Stimulated activated CD4-positive, alpha-beta T cell treated with anti-CD3 and anti-CD28 coated beads, Interleukin-4, amount 100 ng/mL, for 48 hours (primary cell): ENCODE results near the gene HHAT.

Experiments
- DNase-seq, 2 donors: peaks; one replicate each; pipeline ENCODE4 v3.0.0-alpha.2; 2020; ENCODE audit warnings: low read depth in 2 of 2

HHAT gene

GRCh38 chr1:210328746-210329503, at the start of gene HHAT:
Gene HHAT (plus strand): TSS chr1:210328902. CDS start chr1:210348976, 20,074 bp downstream.
- peak; percentile 44 to 57 for DNase-seq

GRCh38 chr1:210280221-210280620, 48.5 kb upstream of the HHAT start:
- no peak for DNase-seq

GRCh38 chr1:210288116-210288515, 40.6 kb upstream of the HHAT start:
- no peak for DNase-seq

GRCh38 chr1:210289248-210289647, 39.5 kb upstream of the HHAT start:
- DNase-seq = no peak

GRCh38 chr1:210291081-210291764, 37.5 kb upstream of the HHAT start:
- no peak for DNase-seq

- DNase-seq = no peak
Observed at GRCh38 chr1:210291786-210292230, 36.9 kb upstream of the HHAT start.

GRCh38 chr1:210292231-210292871, 36.4 kb upstream of the HHAT start:
- peak; percentile 32 to 40 for DNase-seq

GRCh38 chr1:210293171-210293607, 35.5 kb upstream of the HHAT start:
- DNase-seq = no peak

- no peak for DNase-seq
Observed at GRCh38 chr1:210294999-210295745, 33.5 kb upstream of the HHAT start.

GRCh38 chr1:210296682-210297081, 32.0 kb upstream of the HHAT start:
- DNase-seq = no peak

GRCh38 chr1:210298296-210298695, 30.4 kb upstream of the HHAT start:
- no peak for DNase-seq

GRCh38 chr1:210298936-210299335, 29.8 kb upstream of the HHAT start:
- DNase-seq = no peak

- no peak for DNase-seq
Observed at GRCh38 chr1:210299501-210299900, 29.2 kb upstream of the HHAT start.

- no peak for DNase-seq
Observed at GRCh38 chr1:210300923-210301614, 27.6 kb upstream of the HHAT start.

- DNase-seq = no peak
Observed at GRCh38 chr1:210301615-210302000, 27.1 kb upstream of the HHAT start.

GRCh38 chr1:210302501-210302900, 26.2 kb upstream of the HHAT start:
- DNase-seq = no peak

- no peak for DNase-seq
Observed at GRCh38 chr1:210303391-210303790, 25.3 kb upstream of the HHAT start.

- no peak for DNase-seq
Observed at GRCh38 chr1:210310562-210311153, 18.0 kb upstream of the HHAT start.

- DNase-seq = no peak
Observed at GRCh38 chr1:210311726-210312493, 16.8 kb upstream of the HHAT start.

GRCh38 chr1:210313046-210313595, 15.6 kb upstream of the HHAT start:
- no peak for DNase-seq
